Endodermal cell (in vitro differentiated cells): ENCODE measurements around the gene MAST1. TPM values are rescaled to one million over a fixed set of nuclear protein-coding genes. Genes with fewer than 3 reads are reported as not detected.
A peak's percentile ranks its signal among the peaks of the same experiment; 100 is the strongest.

Experiments used
- DNase-seq: peaks from one replicate; pipeline ENCODE4 v3.0.0-alpha.2; 2017
- H3K27ac ChIP-seq: 2 replicates; pipeline ENCODE4 v1.5.1; 2013; ENCODE audit warnings: mild to moderate bottlenecking, low read depth, low read length, moderate library complexity
- H3K27me3 ChIP-seq: 2 replicates; pipeline ENCODE4 v1.6.1; 2013; ENCODE audit warnings: mild to moderate bottlenecking, low read length, moderate library complexity; ENCODE audit not compliant: insufficient read depth, control insufficient read depth, poor library complexity, severe bottlenecking
- H3K36me3 ChIP-seq: 2 replicates; pipeline ENCODE4 v1.7.0; 2013; ENCODE audit warnings: mild to moderate bottlenecking, low read length, moderate library complexity; ENCODE audit not compliant: control insufficient read depth, insufficient read depth
- H3K4me1 ChIP-seq: one replicate; pipeline ENCODE4 v1.7.0; 2013; ENCODE audit warnings: low read length; ENCODE audit not compliant: control insufficient read depth, insufficient read depth
- H3K4me3 ChIP-seq: 2 replicates; pipeline ENCODE4 v1.5.1; 2013; ENCODE audit warnings: mild to moderate bottlenecking, low read length, moderate library complexity
- H3K9ac ChIP-seq: 2 replicates; pipeline ENCODE4 v1.6.1; 2013; ENCODE audit warnings: mild to moderate bottlenecking, low read length, moderate library complexity; ENCODE audit not compliant: poor library complexity, severe bottlenecking; ENCODE audit errors: extremely low read depth
- H3K9me3 ChIP-seq: 2 replicates; pipeline ENCODE4 v1.6.1; 2013; ENCODE audit warnings: mild to moderate bottlenecking, low read length, moderate library complexity; ENCODE audit not compliant: control insufficient read depth
- H3K27ac Mint-ChIP-seq: 2 replicates; pipeline ENCODE4 v1.8.0; 2020; ENCODE audit warnings: mixed read lengths
- H3K27me3 Mint-ChIP-seq: 2 replicates; pipeline ENCODE4 v1.8.0; 2021; ENCODE audit warnings: mild to moderate bottlenecking, mixed read lengths; ENCODE audit not compliant: insufficient read depth
- H3K36me3 Mint-ChIP-seq: 2 replicates; pipeline ENCODE4 v1.8.0; 2020; ENCODE audit warnings: low read depth, mixed read lengths
- H3K4me1 Mint-ChIP-seq: 2 replicates; pipeline ENCODE4 v1.8.0; 2020; ENCODE audit warnings: mixed read lengths
- H3K4me3 Mint-ChIP-seq: 2 replicates; pipeline ENCODE4 v1.8.0; 2020; ENCODE audit warnings: mild to moderate bottlenecking, moderate library complexity, mixed read lengths
- H3K9me3 Mint-ChIP-seq: 2 replicates; pipeline ENCODE4 v1.8.0; 2020; ENCODE audit warnings: mild to moderate bottlenecking, mixed read lengths
- CTCF ChIP-seq: fragments of 200-600 bp; sonication (generic); conservative IDR thresholded peaks from 2 replicates; pipeline ENCODE4 v1.5.0; 2021; ENCODE audit warnings: antibody characterized with exemption, mild to moderate bottlenecking
- WGBS, 2 experiments: methylation state at CpG; one replicate each; pipeline versions ENCODE4 v1.1.5 to v1.1.7; 2013; ENCODE audit warnings: missing lambda C conversion rate in 2 of 2, mixed read lengths in 1 of 2; ENCODE audit not compliant: insufficient coverage in 1 of 2, insufficient read length in 1 of 2; 5-methylcytosine and 5-hydroxymethylcytosine counted together
- total RNA-seq, 2 donors: library from RNA; stranded (reverse); fragmentation: NEBNext Ultra II Directional in 1 of 2; extraction: Animal tissue kit (Norgen Biotek cat#: 25700) in 1 of 2; gene quantifications; 2 replicates in 1 of 2; 3 replicates in 1 of 2; pipeline ENCODE4 v1.2.1, GENCODE V29; 2021

MAST1 gene
- total RNA-seq, 2 donors from 2014 or later: 6.9 to 18.5 TPM

- Histone ChIP-seq H3K9ac (no peak overlapping the region), H3K4me3 (peak overlapping the region; percentile 77), H3K36me3 (no peaks in the 10 kb centered on the region), H3K27ac (no peak overlapping the region), H3K27me3 (peaks cover 37% of the 10 kb centered on the region), H3K4me1 (no peaks in the 10 kb centered on the region), H3K9me3 (peaks cover 18% of the 10 kb centered on the region)
- Mint-ChIP-seq H3K4me3 (no peak overlapping the region), H3K27me3 (peaks cover 40% of the 10 kb centered on the region), H3K36me3 (no peaks in the 10 kb centered on the region), H3K4me1 (peaks cover 10% of the 10 kb centered on the region), H3K9me3 (peaks cover 26% of the 10 kb centered on the region), H3K27ac (no peak overlapping the region)
- no peak for DNase-seq
- WGBS, 2 experiments: 91 to 96% methylated on average over 2 to 3 of the region's 3 CpGs
- TF ChIP-seq CTCF: no peak
Observed at GRCh38 chr19:12884202-12884601, 45.9 kb downstream of the MAST1 start.

- H3K27me3 ChIP-seq: peaks cover 37% of the 10 kb centered on the region
- H3K27ac Mint-ChIP-seq: no peak overlapping the region
Observed at GRCh38 chr19:12884627-12884925, 46.3 kb downstream of the MAST1 start.

DNA sequence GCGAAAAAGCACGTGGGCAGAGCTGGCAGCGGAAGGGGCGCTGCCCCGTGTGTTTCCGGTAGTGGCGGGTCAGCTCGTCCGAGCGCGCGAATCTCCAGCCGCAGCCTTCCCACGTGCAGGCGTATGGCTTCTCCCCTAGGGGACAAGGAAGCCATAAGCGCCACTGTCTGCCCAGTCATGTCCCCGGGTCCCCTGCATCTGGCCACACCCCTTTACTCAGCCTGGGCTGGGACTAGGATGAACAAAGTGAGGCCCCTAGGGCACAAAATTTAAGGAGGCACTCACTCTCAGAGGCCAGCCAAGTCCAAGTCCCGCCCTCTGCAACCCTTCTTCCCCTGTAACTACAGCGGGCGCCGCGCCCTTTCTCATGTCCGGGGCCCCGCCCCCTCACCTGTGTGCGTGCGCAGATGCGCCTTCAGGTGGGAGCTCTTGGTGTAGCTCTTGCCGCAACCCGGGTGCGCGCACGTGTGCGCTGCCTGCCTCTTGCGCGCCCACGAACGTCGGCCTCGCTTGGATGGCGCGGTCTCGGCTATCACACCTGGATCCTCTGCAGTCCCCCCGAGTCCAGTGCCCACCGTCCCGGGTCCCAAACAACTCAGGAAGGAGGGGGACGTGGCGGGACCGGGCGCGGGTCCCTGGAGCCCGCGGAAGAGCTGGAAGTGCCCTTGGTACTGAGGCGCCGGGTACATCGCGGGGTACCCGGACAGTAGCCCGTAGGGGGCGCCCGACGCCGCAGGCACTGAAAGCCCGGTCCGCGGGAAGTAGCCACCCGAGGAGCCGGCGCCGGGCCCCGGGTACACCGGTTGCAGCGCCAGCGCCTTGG, 46.8 kb downstream of the MAST1 start:
- Mint-ChIP-seq H3K4me3 (peak overlapping the region; percentile 71), H3K4me1 (peaks cover 10% of the 10 kb centered on the region), H3K27me3 (peaks cover 40% of the 10 kb centered on the region), H3K9me3 (peaks cover 26% of the 10 kb centered on the region), H3K27ac (peak overlapping the region; percentile 89), H3K36me3 (no peaks in the 10 kb centered on the region)
- H3K27ac ChIP-seq: no peak overlapping the region
- H3K4me3 ChIP-seq: peak overlapping the region; percentile 77
- H3K9me3 ChIP-seq: peaks cover 18% of the 10 kb centered on the region
- peak; percentile 99 for DNase-seq
- H3K9ac ChIP-seq: no peak overlapping the region
- H3K27me3 ChIP-seq: peaks cover 37% of the 10 kb centered on the region
- WGBS, 2 experiments: 4 to 11% methylated on average over 27 to 73 of the region's 73 CpGs
- TF ChIP-seq CTCF: peak; percentile 91
- H3K36me3 ChIP-seq: no peaks in the 10 kb centered on the region
- no peaks in the 10 kb centered on the region for H3K4me1 ChIP-seq

More at GRCh38 chr19:12884627-12884925, 46.3 kb downstream of the MAST1 start:
- TF ChIP-seq CTCF: no peak
- Mint-ChIP-seq H3K9me3 (peaks cover 26% of the 10 kb centered on the region), H3K4me1 (peaks cover 10% of the 10 kb centered on the region), H3K36me3 (no peaks in the 10 kb centered on the region), H3K27me3 (peaks cover 40% of the 10 kb centered on the region), H3K4me3 (peak overlapping the region; percentile 71)
- no peak for DNase-seq
- Histone ChIP-seq H3K4me3 (peak overlapping the region; percentile 77), H3K36me3 (no peaks in the 10 kb centered on the region), H3K9me3 (peaks cover 18% of the 10 kb centered on the region), H3K9ac (no peak overlapping the region), H3K27ac (no peak overlapping the region), H3K4me1 (no peaks in the 10 kb centered on the region)
- WGBS, 2 experiments: 79 to 85% methylated on average over 8 to 12 of the region's 12 CpGs
